GM04504 (cell line): ENCODE measurements around the gene CORIN.
"Not testable (repeated sequence)": the region's sequence is repeated elsewhere in the genome, so short reads cannot be mapped to it uniquely, and the experiment has no call there.

ENCODE experiments used
- DNase-seq: peaks from one replicate; pipeline ENCODE4 v3.0.0-alpha.2; 2012; ENCODE audit warnings: low read depth

CORIN gene

GRCh38 chr4:47720787-47721186 lies 117.1 kb downstream of the CORIN start:
- no peak for DNase-seq

DNA sequence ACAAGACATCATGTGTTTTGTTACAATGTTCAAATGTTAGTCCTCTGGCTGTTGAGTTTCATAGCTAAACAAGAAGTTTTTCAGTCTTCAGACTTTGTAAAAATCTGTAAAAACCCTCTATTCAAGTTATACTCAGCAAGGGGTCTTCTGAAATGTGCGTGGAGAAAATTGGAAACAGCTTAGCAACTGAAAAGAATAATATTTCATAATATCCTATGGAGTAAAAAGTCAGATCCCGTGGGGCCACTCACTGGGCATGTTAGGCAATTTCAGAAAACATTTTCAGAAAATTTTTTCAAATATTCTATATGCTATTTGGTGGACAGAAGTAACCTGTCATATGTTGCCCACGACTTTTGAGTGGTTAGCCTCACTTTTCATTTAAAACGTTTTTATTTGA lies 118.3 kb downstream of the CORIN start:
- DNase-seq = no peak

DNA sequence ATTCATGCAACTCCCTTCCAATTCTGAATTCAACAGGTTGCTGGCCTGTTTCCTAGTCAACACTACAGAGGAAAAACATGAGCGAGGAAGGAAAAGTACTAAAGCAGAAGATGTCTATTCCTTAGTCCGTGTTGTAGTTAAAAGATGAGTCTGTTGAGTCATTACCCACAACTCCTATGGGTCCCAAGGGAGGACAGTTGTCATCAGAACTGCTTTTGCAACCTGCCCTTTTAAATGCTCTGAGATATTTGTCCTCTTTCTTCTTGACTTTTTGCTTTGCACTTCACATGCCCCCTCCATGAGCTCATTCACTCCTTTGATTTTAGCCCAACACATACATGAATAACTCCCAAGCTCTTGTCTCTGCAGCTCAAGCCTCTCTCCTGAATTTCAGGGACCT lies 119.2 kb downstream of the CORIN start:
- DNase-seq = no peak

DNA sequence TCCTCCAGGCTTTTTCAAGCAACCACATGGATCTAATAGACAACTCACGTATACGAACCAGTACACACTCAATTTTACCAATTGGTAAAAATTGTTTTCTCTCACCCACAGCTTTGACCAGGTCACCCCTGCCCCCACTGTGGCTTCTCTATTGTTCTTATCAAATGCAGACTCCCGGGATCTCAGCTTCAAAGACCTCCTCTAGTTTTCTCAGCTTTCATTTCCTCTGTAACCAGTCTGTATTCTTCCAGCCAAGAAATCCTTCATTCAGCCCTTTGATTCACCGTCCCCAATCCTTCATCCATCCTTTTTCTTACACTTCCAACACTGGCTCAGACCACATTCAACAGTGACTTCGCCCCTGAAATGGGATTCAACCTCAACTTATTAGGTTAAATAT lies 120.7 kb downstream of the CORIN start:
- no peak for DNase-seq

DNA sequence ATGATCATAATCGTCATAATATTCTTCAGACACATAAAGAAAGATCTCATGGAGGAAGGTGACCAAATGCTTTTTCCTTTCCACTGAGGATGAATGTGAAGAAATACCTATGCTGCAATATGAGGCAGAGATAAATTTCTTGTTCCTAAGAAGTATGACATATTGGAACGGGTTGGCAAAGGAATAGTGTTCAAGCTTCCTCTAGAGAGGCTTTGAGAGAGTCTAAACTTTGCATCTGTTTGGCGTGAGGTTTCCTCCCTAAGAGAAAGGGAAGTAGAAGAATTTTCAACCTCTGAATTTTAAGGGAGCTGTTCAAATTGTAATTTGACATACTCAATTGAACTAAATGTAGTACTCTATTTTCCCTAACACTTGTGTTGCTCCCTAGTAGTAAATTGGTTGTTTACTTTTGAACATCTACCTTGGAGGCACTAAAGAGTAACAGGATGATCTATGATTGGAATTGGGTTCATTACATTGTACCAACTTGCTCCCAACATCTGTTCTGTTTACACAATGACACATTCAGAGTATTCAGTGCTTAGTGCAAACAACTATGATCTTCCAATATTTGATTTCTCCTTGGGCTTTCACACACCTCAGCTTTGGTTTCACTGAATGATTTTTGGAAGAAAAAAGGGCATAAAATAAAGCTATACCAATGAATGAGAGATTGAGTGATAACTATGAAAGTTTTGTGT lies 122.0 kb downstream of the CORIN start:
- no peak for DNase-seq

GRCh38 chr4:47714269-47714668 lies 123.6 kb downstream of the CORIN start:
- no peak for DNase-seq

- DNase-seq = no peak
Measured at GRCh38 chr4:47713129-47713834, 124.6 kb downstream of the CORIN start.

DNA sequence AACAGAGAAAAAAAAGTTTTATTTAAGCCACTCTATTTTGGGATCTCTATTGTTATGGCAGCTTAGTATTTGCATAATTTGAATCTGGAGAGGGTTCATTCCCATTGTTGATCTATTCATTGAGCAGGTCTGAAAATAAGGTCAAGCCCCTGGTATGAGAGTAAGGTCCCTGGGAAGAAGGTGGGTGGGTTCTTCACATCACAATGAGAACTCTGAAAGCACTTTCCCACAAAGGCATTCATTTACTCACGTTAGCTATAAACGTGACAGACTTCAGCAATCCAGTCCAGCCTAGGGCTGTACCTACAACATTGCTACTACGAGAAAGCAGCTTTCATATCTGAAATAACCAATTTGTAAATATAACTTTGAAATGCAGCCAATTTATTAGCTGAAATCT lies 126.2 kb downstream of the CORIN start:
- no peak for DNase-seq

- DNase-seq = no peak
Measured at GRCh38 chr4:47711183-47711582, 126.7 kb downstream of the CORIN start.

- DNase-seq = not testable (repeated sequence)
Measured at GRCh38 chr4:47706352-47706751, 131.5 kb downstream of the CORIN start.

DNA sequence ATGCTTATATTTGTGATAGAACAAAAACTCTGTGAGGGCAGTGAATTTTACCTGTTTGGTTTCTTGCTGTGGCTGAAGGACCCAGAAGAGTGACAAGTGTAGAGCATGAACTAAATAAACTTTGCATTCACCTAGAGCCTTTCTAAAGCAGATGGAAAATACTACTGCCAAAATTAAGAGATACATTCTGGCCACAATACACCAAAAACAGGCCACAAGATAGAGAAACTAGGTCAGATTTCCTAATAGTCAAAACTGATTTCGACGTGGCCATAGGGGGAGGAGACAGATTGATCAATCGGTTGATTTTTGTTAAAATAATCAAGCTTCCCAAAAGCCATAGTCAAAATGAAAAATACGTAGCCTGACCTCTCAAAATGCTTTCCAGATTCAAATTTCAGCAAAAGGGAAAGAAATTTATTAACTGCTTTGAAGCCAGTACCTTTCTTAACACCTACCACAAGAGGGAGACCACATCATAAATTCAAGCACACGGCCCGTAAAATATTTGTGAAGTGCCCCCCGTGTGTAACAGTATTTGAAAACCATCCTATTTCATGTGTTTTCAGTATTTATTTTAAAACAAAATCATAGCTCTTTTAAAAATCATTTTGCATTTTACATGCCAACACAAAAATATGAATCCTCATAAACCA lies 132.4 kb downstream of the CORIN start:
- no peak for DNase-seq

DNA sequence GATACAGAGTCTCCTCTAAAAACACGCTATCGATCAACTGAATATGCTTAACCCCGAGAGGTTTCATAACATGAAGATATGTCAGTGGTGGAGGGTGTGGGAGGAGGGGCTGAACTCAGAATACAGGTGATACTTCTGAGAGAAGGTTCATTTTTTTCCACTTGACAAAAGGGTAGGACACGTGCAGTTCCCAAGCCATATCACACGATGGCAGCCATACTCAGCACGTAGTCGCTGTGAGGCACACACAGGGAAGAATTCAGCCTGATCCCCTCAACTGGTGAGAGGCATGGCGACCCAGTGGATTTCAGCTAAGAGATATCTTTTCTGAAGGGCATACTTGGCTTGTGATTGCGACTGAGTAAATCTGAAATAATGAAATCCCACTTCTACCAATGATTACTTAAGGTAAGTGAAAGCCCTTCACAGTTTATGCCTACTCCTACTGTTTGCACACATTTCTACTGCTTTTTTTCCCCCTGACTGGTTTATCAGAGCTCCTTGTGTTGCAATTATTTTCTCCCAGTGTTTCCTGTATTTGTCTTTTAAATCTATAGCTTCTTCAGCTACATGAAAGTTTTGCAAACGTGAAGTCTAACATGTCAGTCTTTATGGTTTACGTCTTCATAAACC lies 133.1 kb downstream of the CORIN start:
- no peak for DNase-seq

DNA sequence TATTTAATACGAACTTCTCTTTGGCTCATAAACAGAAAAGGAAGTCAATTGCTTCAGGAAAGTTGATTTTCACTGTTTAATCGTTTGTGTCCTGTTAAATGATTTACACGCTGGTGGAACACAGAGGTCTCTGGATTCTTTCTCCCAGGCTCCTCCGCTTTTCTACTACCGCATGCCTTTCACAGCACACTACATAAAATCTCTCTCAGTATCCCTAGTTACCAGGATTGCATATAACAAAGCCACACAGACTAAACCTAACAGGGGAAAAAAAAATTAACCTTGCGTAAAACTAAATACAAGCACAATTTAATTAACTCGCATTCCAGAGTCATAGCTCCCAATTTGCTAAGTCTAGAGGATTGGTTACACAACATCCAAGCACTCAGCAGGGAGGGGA lies 133.9 kb downstream of the CORIN start:
- no peak for DNase-seq

DNA sequence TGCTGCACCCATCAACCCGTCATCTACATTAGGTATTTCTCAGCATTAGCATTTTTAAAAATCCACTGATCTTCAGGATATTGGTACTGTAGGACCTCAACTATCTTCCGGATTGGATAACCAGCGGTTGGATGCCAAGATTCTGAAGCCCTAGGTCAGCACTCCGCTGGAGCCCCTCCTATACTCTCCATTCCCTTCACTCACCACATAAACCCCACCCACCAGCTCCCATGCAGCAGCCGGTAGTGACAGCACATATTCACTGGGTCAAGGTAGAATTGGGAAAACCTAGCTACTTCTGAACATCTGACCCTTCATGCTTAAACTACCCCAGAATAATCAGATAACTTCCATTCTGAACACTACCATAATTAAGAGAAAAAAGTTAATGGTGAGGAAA lies 134.9 kb downstream of the CORIN start:
- no peak for DNase-seq

GRCh38 chr4:47701286-47701685 lies 136.6 kb downstream of the CORIN start:
- DNase-seq = no peak

- no peak for DNase-seq
Measured at GRCh38 chr4:47698837-47699236, 139.0 kb downstream of the CORIN start.

DNA sequence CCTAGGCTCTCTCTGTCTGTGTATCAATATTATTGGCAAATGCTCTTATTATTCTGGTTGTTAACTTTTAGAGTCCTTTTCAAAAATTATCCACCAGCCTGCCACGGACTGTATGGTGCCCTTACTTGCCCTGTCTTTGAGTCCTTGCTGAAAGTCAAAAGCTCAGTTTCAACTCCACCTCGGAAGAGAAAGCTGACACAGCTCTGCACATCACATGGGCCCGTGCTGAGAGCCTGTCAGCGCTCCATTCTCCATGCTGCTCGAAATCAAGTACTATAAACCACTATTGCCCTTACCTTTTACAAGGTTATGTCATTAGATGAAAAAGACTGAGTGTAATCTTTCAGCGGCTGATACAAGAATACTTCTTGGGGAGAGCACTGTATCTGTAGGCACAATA lies 141.0 kb downstream of the CORIN start:
- DNase-seq = no peak

- DNase-seq = no peak
Measured at GRCh38 chr4:47695260-47695659, 142.6 kb downstream of the CORIN start.

DNA sequence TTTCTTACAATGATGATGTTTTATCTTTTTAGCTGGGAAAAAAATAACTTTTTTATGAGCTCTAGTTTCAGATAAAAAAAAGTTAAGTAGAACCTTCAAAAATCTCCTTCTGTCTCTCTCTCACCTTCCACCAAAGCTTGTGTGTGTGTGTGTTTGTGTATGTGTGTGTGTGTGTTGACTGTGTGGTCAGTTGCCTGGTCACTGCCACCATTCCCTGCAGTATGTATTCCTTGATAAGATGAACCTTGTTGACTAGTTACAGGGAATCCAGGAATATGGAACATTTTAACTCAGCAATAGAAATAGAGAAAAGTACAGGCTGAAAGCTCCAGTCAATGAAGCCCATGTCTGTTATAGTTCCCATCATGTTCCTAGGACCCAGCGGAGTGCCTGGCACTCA lies 143.5 kb downstream of the CORIN start:
- DNase-seq = no peak

- no peak for DNase-seq
Measured at GRCh38 chr4:47692691-47693090, 145.2 kb downstream of the CORIN start.

DNA sequence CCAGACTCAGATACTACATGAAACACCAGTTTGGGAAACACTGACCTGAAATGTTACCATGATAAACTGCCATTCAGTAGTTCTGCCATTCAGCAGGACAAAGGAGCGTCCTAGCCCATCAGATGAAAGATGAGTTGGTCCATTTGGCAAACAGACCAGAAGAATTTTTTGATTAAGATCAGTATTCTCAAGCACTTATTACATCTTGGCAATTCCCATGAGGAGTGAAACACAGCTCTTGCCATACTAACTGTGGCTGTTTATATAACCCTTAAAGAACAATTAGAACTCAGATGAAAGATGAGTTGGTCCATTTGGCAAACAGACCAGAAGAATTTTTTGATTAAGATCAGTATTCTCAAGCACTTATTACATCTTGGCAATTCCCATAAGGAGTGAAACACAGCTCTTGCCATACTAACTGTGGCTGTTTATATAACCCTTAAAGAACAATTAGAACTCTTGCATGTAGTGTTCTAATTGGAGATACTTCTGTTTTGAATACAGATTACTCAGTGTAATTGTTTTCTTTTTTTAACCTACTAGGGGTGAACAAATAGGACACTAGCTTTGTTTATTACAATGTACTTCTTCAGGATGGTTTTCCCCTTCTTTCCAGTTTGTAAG lies 146.0 kb downstream of the CORIN start:
- not testable (repeated sequence) for DNase-seq

DNA sequence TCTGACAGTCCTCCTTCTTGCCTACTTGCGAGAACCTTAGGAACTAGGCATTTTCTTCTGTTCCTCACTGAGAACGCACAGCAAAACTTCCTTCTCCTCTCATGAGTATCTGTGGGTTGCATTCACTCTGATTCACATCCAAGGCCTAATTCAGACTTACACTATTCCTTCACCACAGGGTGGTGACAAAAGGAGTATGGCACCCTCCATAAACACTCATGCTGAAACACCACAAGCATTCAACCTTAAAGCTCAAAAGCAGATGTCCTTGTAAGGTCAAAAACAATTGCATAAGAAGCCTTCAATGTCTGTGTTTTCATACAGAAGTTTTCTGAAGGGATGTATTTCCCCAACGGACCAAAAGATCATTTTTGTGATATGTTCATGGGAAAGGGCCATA lies 147.3 kb downstream of the CORIN start:
- no peak for DNase-seq
